ENCODE data around the gene GGACT.
"Not testable (repeated sequence)": the region's sequence is repeated elsewhere in the genome, so short reads cannot be mapped to it uniquely, and the experiment has no call there.

The GGACT gene

GRCh38 chr13:100528353-100528752 lies 60.2 kb downstream of the GGACT start:
- DNase-seq = no peak

- DNase-seq = no peak
These were observed 60.9 kb downstream of the GGACT start for GRCh38 chr13:100527644-100528043.

- no peak for DNase-seq
These were observed 62.1 kb downstream of the GGACT start for GRCh38 chr13:100526318-100527000.

- no peak for DNase-seq
These were observed 62.9 kb downstream of the GGACT start for GRCh38 chr13:100525453-100526317.

- DNase-seq = not testable (repeated sequence)
These were observed 63.9 kb downstream of the GGACT start for GRCh38 chr13:100524688-100525087.

- no peak for DNase-seq
These were observed 64.6 kb downstream of the GGACT start for GRCh38 chr13:100523981-100524386.

DNA sequence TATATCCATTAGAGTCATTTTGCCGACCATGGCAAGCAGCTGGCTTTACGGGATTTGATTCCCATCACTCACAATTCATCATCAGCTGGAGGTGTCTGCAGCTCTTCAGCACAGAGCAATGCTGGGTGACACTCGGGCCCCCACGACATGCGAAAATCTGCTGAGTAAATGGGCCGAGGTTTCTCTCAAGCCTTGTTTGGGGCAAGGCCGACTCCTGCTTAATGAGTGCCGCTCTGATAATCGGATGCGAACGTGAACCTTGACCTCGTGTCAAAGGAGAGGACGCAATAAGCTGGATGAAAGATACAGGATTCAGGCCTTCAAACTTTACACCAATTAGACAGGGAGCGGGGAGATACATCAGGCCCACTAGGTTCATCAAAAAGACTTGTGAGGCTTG lies 65.2 kb downstream of the GGACT start:
- DNase-seq = no peak

DNA sequence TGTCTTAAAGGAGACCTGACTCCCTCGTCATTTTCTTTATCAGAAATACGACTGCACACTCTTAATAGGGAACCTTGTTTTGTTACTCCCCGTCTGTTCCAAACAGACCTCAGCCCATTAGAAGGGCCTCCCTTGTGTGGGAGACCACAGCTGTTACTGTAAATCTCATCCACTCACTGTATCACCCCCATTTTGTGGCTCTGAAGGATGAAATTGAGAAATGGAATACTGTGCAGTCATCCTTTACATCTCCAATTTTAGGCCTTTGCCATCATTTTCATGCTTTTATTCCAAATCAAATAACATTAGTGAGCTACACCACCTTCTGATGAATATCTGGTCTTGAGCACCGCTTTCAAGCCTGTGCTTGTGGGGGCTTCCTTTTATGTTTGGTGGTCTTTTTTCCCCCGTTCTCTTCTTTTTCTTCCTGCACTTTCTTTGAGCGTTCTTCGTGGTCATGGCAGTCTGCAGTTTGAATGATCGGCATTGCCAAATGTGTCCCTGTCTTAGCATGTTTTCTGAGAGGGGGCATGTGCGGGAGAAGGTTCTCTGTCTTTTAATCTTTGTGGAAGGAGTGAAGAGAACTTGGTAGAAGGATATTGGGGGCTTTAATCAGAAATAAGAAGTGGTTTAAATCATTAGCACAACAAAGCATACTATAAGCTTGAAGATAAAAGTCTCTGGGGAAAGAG lies 65.8 kb downstream of the GGACT start:
- DNase-seq = no peak

GRCh38 chr13:100521851-100522617 lies 66.6 kb downstream of the GGACT start:
- no peak for DNase-seq

GRCh38 chr13:100520936-100521850 lies 67.4 kb downstream of the GGACT start:
- DNase-seq = no peak

DNA sequence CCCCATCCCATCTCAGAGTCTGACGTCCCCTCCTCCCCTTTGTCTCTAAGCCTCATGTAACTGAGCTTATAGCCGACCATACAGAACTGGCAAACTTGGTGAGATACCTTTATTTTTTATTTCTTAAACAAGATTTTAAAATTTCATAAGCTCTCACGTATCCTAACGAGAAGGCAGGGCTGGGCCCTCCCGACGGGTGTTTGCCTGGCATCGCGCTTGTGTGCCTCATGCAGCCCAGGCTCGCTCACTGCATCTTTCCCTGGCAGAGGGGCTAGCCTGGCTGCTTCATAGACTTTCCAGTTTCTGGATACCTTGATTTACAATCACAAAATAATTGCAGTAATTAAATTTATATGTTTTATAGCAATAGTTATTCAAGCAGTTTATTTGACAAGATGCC lies 69.0 kb downstream of the GGACT start:
- no peak for DNase-seq

GRCh38 chr13:100518394-100519062 lies 70.1 kb downstream of the GGACT start:
- DNase-seq = no peak

DNA sequence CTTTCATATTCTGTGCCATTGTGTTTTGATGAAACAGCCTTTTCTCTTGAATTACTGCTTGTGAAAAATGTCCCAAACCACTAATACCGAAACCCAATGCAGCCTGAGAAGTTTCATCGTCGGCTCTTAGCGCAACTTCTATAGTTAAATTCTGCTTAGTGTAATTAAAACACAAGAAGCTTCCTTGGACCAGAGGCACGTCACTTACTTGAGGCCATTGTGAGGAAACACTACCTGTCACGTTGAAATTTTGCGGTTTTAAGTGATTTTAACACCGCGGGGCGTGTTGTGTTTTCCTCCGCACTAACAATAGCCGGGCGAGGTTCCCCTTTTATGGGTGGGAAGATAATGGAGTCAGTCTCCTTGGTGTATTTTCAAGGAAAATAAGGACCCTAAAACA lies 70.9 kb downstream of the GGACT start:
- DNase-seq = no peak

DNA sequence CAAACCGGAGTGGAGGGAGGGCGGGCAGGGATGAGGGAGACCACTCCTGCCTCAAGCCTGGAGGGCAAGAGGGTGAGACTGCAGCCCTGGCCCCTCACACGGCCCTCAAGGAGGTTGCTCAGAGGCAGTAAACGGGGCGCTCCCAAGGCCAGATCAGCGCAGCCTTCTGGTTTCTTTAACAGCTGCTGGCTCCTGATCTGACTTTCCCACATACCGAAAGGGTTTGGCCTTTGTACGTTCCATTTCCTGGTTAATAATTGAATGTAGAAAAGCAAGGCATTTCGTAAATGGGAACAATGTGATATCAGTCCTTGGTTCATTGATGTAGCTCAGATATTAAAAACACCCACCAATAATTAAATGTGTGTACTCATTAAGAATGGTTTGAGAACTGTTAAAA lies 71.5 kb downstream of the GGACT start:
- no peak for DNase-seq

DNA sequence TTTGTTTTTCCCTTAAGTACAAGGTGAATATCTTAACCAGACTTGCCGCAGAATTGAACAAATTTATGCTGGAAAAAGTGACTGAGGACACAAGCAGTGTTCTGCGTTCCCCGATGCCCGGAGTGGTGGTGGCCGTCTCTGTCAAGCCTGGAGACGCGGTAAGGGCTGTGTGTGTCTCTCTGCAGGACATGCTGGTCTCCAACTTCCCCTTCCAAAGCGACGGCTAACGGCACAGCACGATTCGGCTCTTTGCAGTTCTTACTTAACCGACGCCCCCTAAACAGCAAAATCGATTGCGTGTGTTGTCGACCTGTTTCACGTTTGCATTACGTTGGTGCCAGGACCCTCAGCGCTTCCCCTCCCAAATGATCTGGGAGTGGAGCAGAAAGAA lies 73.2 kb downstream of the GGACT start:
- DNase-seq = no peak

- peak; percentile 63 for DNase-seq
These were observed 73.7 kb downstream of the GGACT start for GRCh38 chr13:100514788-100515409.

DNA sequence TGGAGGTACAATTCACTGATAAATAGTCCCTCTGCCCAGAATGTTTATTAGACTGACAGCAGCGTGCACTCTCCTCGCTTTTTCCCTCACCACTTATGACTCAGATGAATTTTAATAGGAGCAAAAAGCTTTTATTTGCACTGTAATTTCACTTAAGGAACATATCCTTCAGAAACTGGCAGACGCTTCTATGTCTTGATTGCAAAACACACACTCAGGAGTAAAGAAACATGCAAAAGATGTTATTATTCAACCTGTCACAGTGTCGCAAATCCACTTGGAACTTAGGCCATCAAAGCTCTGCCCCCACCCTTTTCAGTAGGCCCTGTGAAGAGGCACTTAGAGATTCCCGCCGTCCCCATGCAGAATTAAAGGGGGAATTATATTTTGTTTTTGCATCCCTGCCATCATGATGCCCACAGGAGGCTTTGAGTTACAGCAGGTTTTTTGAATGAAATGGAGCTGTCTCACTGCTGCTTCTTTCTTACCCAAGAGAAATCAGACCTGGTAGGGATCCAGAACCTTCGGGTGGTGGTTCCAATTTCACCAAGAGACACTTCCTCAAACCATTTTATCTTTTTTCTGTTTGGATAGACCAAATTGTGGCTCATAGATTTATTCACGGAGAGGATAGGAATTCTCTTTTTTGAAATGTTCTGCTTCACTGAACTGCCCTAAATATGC lies 74.5 kb downstream of the GGACT start:
- DNase-seq = no peak

DNA sequence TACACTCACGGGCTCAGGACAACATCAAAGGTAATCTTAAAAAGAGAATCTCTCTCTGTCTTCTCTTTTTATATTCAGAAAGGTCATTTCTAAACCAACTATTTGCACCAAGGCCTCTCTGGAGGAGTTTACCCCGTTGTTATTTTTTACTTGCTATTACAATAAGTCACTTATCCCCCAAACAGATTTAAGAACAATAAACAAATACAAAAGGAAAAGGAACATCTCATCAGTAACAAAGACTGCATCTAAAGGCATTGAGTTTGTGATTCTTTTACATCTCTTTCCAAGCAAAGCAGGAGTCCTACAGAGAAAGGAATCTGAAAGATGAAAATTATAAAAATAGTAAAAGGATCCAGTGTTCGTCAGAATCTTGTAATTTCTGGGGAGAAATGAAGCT lies 75.4 kb downstream of the GGACT start:
- DNase-seq = no peak

GRCh38 chr13:100512422-100512821 lies 76.2 kb downstream of the GGACT start:
- no peak for DNase-seq

- no peak for DNase-seq
These were observed 77.1 kb downstream of the GGACT start for GRCh38 chr13:100511466-100511865.
